HL-60 (cell line): ENCODE measurements around the gene LCOR.

ENCODE experiments used
- DNase-seq, 2 experiments: peaks; one replicate each; pipeline ENCODE4 v3.0.0-alpha.2; 2010 to 2020; ENCODE audit warnings: low read depth in 1 of 2, low spot score in 1 of 2
- H3K27ac ChIP-seq: fragments of 250-450 bp; sonication (Bioruptor Pico); replicated peaks from 2 replicates; pipeline ENCODE4 v1.5.1; 2020; ENCODE audit warnings: mild to moderate bottlenecking, moderate library complexity
- H3K27me3 ChIP-seq: fragments of 250-450 bp; sonication (Bioruptor Pico); 2 replicates; pipeline ENCODE4 v1.5.1; 2021; ENCODE audit warnings: mild to moderate bottlenecking, moderate library complexity; ENCODE audit not compliant: insufficient read depth, poor library complexity, severe bottlenecking
- H3K4me3 ChIP-seq: replicated peaks from 2 replicates; pipeline ENCODE4 v1.5.1; 2011; ENCODE audit warnings: mild to moderate bottlenecking, control low read depth, low read length; ENCODE audit not compliant: insufficient read depth
- CTCF ChIP-seq: IDR thresholded peaks from one replicate; pipeline ENCODE4 v1.5.1; 2011; ENCODE audit warnings: low read length, control low read depth, inconsistent platforms; ENCODE audit not compliant: insufficient read depth
- GABPA ChIP-seq: IDR thresholded peaks from 2 replicates; pipeline ENCODE4 v1.6.1; 2012; ENCODE audit warnings: low read depth
- POLR2AphosphoS5 ChIP-seq: IDR thresholded peaks from 2 replicates; pipeline ENCODE4 v1.6.1; 2012; ENCODE audit warnings: low read depth
- SPI1 ChIP-seq: IDR thresholded peaks from 2 replicates; pipeline ENCODE4 v1.6.1; 2012; ENCODE audit warnings: low read depth, mild to moderate bottlenecking, borderline replicate concordance
- TF ChIP-seq, protein P1 (sequence below): IDR thresholded peaks from 2 replicates; pipeline ENCODE4 v1.6.1; 2012; ENCODE audit warnings: low read depth; ENCODE audit not compliant: insufficient replicate concordance

LCOR gene

DNA sequence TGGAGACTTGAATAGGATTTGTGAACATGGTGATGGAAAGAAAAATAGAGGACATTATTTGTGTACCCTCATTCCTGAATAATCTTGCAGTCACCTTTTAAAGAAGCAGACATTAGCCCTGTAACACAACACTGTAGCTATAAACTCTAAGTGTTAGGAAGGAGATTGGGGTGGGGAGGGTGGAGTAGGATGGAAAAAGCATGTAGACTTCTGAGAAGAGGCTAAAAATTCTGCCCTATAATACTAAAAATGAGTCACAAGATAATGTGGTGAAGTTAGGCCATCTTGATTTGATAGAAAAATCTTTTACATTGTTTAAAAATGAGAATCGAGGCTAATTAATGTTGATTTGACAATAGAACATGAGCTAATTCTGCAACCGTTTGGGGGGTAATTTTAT lies 128.8 kb downstream of the LCOR start:
- Histone ChIP-seq H3K4me3 (no peak overlapping the region), H3K27me3 (no peaks in the 10 kb centered on the region)

DNA sequence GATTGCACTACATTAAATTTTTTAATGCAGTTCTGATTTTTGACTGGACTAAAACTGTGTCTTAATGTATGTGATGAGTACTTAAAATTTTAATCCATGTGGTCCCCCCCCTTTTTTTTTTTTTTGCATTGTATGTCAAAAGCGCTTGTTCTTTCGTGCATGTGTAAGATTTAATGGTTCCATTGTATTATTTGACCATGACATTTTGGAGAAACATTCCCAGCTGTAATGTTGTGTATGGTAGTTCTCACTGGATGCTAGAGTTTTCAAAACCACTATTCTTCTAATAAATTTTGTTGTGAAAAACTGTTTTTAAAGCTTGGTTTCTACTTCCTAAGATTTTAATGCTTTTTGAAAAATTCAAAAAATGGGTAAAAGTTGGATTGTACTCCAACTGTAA lies 132.0 kb downstream of the LCOR start:
- H3K27me3 ChIP-seq, result no peaks in the 10 kb centered on the region
- TF ChIP-seq CTCF, result no peak
- no peak for TF ChIP-seq SPI1
- no peak for TF ChIP-seq POLR2AphosphoS5
- TF ChIP-seq, protein P1, sequence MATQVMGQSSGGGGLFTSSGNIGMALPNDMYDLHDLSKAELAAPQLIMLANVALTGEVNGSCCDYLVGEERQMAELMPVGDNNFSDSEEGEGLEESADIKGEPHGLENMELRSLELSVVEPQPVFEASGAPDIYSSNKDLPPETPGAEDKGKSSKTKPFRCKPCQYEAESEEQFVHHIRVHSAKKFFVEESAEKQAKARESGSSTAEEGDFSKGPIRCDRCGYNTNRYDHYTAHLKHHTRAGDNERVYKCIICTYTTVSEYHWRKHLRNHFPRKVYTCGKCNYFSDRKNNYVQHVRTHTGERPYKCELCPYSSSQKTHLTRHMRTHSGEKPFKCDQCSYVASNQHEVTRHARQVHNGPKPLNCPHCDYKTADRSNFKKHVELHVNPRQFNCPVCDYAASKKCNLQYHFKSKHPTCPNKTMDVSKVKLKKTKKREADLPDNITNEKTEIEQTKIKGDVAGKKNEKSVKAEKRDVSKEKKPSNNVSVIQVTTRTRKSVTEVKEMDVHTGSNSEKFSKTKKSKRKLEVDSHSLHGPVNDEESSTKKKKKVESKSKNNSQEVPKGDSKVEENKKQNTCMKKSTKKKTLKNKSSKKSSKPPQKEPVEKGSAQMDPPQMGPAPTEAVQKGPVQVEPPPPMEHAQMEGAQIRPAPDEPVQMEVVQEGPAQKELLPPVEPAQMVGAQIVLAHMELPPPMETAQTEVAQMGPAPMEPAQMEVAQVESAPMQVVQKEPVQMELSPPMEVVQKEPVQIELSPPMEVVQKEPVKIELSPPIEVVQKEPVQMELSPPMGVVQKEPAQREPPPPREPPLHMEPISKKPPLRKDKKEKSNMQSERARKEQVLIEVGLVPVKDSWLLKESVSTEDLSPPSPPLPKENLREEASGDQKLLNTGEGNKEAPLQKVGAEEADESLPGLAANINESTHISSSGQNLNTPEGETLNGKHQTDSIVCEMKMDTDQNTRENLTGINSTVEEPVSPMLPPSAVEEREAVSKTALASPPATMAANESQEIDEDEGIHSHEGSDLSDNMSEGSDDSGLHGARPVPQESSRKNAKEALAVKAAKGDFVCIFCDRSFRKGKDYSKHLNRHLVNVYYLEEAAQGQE, result no peak
- TF ChIP-seq GABPA, result no peak
- no peak overlapping the region for H3K27ac ChIP-seq
- no peak overlapping the region for H3K4me3 ChIP-seq
- DNase-seq, result no peak

More for the DNA sequence above, 128.8 kb downstream of the LCOR start:
- TF ChIP-seq, protein P1, result no peak
- TF ChIP-seq POLR2AphosphoS5 (no peak), SPI1 (no peak), CTCF (no peak), GABPA (no peak)
- DNase-seq, result no peak
- no peak overlapping the region for H3K27ac ChIP-seq

- TF ChIP-seq GABPA, result no peak
- TF ChIP-seq, protein P1, result no peak
- TF ChIP-seq CTCF, result no peak
- TF ChIP-seq POLR2AphosphoS5, result no peak
- no peak for TF ChIP-seq SPI1
- no peak overlapping the region for H3K27ac ChIP-seq
- DNase-seq, result no peak
- H3K27me3 ChIP-seq, result no peaks in the 10 kb centered on the region
- no peak overlapping the region for H3K4me3 ChIP-seq
Observed at GRCh38 chr10:96967847-96968246, 135.7 kb downstream of the LCOR start.
